NCI-H460 (cell line): ENCODE results near the gene SPDYE16. TPM values are rescaled to one million over a fixed set of nuclear protein-coding genes. Genes with fewer than 3 reads are reported as not detected.

Experiments used
- small RNA-seq, 2 experiments: library from RNA; depleted of rRNA; stranded (forward); fragments of <200 nt; gene quantifications; one replicate each; pipeline ENCODE3, GENCODE V24; 2014
- total RNA-seq: library from RNA; depleted of rRNA; stranded (reverse); fragments of >200 nt; shearing (Covaris generic); gene quantifications from 2 replicates; pipeline ENCODE4 v1.2.3, GENCODE V29; 2014; rRNA removed

The SPDYE16 gene
- total RNA-seq, 1 experiment from 2014 or later, result not detected

Small RNAs within 50 kb of the gene (small RNA-seq; reads per million reads assigned to genes)
- gene RF00019, result 0 reads per million in 2 experiments

Other genes starting within 250 kb of the SPDYE16 start
- gene HSPB1, start 240.6 kb downstream of the SPDYE16 start, total RNA-seq, result 24.9 and 26.3 TPM in 2 replicates
- 151 and 167 TPM in 2 replicates for gene YWHAG, start 184.3 kb downstream of the SPDYE16 start, total RNA-seq
- gene SSC4D, start 133.6 kb downstream of the SPDYE16 start, total RNA-seq, result 0.37 and 0.75 TPM in 2 replicates
- 14.7 and 20.2 TPM in 2 replicates for gene ZP3, start 118.3 kb downstream of the SPDYE16 start, total RNA-seq
- gene DTX2, start 81.6 kb downstream of the SPDYE16 start, total RNA-seq, result 5.5 and 6.1 TPM in 2 replicates
- 0.15 TPM in 1 of 2 replicates, not detected in the other for gene UPK3B, start 32.7 kb downstream of the SPDYE16 start, total RNA-seq
- 10.0 and 12.6 TPM in 2 replicates for gene POMZP3, start 84.0 kb upstream of the SPDYE16 start, total RNA-seq